Stimulated activated CD4-positive, alpha-beta T cell treated with anti-CD3 and anti-CD28 coated beads, Interleukin-4, amount 100 ng/mL, for 1 hour (primary cell): Measurements from ENCODE around the gene ADGRG3.
"Not testable (repeated sequence)": the region's sequence is repeated elsewhere in the genome, so short reads cannot be mapped to it uniquely, and the experiment has no call there.

Experiments used
- DNase-seq: peaks from one replicate; pipeline ENCODE4 v3.0.0-alpha.2; 2020

Gene ADGRG3

GRCh38 chr16:57663917-57664661 lies 4.0 kb upstream of the ADGRG3 start:
- no peak for DNase-seq

DNA sequence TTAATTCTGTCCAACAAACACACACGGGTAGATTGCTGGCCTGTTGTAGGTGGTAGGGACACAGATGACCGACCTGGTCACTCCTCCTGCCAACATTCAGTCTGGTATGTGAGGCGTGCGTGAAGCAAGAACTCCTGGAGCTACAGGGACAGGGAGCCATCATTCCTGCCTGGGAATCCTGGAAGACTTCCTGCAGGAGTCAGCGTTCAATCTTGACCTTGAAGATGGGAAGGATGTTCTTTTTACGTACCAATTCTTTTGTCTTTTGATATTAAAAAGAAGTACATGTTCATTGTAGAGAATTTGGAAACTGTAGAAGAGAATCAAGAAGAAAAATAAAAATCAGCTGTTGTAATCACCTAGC lies 3.5 kb upstream of the ADGRG3 start:
- no peak for DNase-seq

- DNase-seq, result no peak
Observed at GRCh38 chr16:57665541-57665940, 2.6 kb upstream of the ADGRG3 start.

- no peak for DNase-seq
Observed at GRCh38 chr16:57666353-57667047, 1.6 kb upstream of the ADGRG3 start.

DNA sequence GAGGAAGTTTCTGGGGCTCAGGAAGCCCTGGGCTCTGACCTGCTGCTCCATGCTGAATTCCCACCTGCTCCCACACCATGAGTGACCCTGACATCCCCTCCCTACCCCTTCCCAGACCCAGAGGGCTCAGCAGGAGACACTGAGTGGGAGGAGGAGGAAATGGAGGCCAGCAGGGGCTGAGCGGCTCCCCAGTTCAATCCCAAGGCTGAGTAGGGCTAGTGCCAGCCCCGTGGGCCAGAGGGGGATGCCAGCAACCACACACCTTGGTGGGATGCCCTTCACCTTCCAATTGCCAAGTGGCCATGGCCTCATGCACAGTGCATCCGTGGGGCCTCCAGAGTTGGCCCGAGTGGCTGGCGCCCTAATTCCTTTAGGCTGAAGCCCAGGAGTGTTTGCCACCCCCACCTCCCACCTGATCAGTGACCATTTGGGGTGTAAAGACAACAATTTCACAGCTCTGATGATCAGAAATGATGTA lies 1.0 kb upstream of the ADGRG3 start:
- no peak for DNase-seq

DNA sequence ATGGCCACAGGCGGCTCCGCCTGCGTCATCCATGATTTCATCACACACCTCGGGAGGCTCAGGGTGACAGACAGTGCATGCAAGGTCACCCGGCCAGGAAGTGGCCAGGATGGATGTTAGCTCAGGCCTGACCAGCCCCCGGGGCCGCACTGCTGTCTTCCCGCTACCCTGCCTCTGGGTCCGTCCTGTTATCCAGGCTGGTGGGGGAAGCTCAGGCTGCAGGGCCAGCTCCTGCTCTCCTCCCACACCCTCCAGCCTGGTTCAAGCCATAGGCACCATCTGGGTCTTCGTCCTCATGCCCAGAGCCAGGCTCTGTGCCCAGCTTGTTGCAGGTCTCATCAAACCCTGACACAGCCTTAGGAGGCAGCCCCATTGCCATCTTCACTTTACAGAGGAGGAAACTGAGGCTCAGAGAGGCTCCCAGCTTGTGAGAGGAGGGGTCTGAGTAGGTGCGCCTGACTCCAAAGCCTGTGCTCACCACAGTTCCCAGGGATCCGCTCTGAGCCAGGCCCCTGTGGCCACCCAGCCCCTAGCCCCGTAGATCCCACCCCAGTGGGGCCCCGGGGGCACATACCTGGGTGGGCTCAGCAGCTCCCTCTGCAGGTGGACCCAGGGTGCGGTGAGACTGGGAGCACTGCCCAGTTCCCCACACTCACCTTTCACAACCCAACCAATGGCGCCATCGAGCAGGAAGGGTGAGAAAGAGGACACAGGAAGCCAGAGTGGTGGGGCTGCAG lies 412 bp upstream of the ADGRG3 start:
- DNase-seq, result no peak

- no peak for DNase-seq
Observed at GRCh38 chr16:57668630-57669475, 747 bp downstream of the ADGRG3 start.

DNA sequence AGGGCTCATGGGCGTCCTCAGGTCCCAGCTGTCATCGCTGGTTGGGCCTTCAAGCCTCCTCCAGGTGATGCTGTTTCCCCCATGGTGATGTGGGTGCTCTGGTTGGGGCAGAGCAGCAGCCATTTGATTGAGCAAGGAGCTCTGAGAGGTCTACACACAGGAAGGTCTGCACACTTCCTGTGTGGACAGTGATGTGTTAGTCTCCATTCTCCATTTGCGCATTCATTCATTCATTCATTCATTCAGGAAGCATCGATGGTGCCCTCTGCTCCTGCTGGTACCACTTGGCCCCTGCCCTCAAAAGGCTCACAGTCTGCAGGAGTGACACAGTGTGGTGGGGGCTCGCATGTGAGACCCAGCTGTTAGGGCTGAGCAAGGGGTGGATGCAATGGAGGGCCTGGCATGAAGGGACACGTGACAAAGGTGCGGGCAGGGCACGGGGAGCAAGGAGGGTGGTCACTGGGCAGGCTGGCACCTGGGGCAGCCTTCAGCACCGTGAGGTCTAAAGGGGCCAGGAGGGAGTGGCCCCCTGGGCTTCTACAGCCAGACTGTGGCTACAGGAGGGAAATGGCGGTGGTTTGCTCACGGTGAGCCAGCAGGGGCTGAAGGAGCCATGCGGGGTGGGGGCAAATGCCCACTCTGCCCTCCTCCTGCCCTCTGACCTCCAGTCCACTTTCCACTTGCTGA lies 1.5 kb downstream of the ADGRG3 start:
- DNase-seq, result no peak

GRCh38 chr16:57670196-57670595 lies 2.1 kb downstream of the ADGRG3 start:
- no peak for DNase-seq

DNA sequence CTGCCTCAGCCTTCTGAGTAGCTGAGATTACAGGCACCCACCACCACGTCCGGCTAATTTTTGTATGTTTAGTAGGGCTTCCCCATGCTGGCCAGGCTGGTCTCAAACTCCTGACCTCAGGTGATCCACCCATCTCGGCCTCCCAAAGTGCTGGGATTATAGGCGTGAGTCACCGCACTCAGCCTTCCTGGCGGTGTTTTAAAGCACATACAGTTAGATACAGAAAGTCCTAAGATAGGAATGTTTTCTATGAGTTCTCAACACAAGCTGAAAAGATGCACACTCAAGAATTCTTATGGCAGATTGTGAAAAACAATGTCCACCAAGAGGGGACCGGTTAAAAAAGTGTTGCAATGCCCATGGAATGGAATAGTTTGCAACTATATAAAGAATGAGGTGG lies 3.3 kb downstream of the ADGRG3 start:
- DNase-seq, result not testable (repeated sequence)

DNA sequence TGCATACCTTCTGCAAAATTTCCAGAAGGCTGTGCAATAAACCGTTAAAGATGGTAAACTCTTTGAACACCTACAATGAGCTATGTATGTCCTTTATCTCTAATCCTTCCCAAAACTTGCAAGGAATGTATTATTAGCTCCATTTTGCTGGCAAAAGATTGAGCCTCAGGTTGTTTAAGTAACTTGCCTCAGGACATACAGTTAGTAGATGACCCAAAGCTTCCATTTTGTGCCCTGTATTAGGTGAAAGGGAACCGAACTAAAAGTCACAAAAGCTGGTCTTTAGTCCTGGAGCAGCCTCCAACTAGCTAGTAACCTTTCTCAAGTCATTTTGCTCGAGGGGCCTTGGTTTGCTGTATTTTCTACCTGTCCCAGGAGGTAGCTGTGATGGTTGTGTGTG lies 4.3 kb downstream of the ADGRG3 start:
- DNase-seq, result no peak

- no peak for DNase-seq
Observed at GRCh38 chr16:57672824-57673223, 4.7 kb downstream of the ADGRG3 start.

- DNase-seq, result no peak
Observed at GRCh38 chr16:57675741-57676551, 7.8 kb downstream of the ADGRG3 start.

GRCh38 chr16:57676553-57677085 lies 8.5 kb downstream of the ADGRG3 start:
- DNase-seq, result no peak

- DNase-seq, result no peak
Observed at GRCh38 chr16:57677622-57678369, 9.7 kb downstream of the ADGRG3 start.

DNA sequence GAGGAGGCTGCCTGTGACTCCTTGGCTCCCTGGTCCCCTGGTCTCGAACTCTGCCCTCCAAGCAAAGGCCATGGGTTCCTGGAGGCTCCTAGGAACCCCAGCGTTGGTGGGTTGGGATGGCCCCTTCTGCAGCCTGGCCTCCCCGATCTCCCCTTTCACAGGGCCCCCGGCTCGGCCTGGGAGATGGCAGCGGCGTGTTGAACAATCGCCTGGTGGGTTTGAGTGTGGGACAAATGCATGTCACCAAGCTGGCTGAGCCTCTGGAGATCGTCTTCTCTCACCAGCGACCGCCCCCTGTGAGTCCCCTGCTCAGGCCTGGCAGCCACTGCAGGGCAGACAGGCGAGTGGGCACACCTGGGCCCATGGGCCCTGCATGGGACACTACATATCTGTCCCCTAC lies 10.9 kb downstream of the ADGRG3 start:
- DNase-seq, result no peak

DNA sequence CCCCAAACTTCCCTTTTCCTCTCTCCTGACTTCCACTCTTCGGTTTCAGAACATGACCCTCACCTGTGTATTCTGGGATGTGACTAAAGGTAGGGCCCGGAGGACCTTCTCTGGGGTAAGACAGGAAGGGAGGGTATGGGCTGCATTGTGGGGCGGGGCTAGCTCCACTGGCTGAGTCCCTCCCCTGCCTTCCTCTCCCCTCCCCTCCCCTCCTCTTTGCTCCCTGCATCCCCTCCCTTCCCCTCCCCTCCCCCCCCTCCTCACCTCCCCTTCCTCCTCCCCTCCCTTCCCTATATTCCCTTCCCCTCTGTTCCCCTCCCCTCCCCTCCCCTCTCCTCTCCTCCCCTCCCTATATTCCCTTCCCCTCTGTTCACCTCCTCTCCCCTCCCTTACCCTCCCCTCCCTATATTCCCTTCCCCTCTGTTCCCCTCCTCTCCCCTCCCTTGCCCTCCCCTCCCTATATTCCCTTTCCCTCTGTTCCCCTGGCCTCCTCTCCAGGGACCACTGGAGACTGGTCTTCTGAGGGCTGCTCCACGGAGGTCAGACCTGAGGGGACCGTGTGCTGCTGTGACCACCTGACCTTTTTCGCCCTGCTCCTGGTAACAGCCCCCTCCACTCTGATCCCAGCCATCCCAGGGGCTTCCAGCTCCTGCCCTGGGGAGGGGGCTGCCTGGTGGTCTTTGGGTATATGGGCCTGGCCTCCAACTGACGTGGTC lies 11.8 kb downstream of the ADGRG3 start:
- no peak for DNase-seq

GRCh38 chr16:57680842-57681375 lies 12.8 kb downstream of the ADGRG3 start:
- DNase-seq, result no peak
